K562 (cell line): Measurements from ENCODE around the gene NRG3. TPM values are rescaled to one million over a fixed set of nuclear protein-coding genes. Genes with fewer than 3 reads are reported as not detected.

Experiments used
- ATAC-seq: fragments of 200-7000 bp; cut with Tn5 transposase; 3 replicates; pipeline ENCODE4 v1.9.1; 2020; ENCODE audit warnings: moderate library complexity
- BruUV-seq: library from RNA; stranded (reverse); fragments of 400-500 nt; replicated peaks from 2 replicates; lab custom pipeline; 2021; lab: Mats Ljungman, UMichigan
- CTCF ChIA-PET: fragments of 300-600 bp; formaldehyde crosslinking; extraction: SDS; loops from one replicate; lab custom pipeline; 2021; ENCODE audit warnings: low intra/inter-chr PET ratio; lab: Yijun Ruan, JAX
- POLR2A ChIA-PET: fragments of 300-600, 350-650 bp; sonication (Branson Sonifier 250); formaldehyde crosslinking; extraction: SDS; loops from one replicate; lab custom pipeline; 2021; ENCODE audit warnings: antibody characterized with exemption, inconsistent platforms; lab: Yijun Ruan, JAX
- DNase-seq, 4 experiments: peaks; one replicate each; pipeline versions ENCODE4 v3.0.0 to v3.0.0-alpha.2; 2011 to 2018; ENCODE audit warnings: low spot score in 3 of 4, mixed read lengths in 3 of 4; ENCODE audit errors: extremely low read depth in 1 of 4
- FAIRE-seq: peaks from 2 replicates; lab custom pipeline; 2011; peaks lifted over from hg19 to GRCh38; lab: Jason Lieb, UNC
- H2AFZ ChIP-seq: 2 replicates; pipeline ENCODE4 v1.6.0; 2011; ENCODE audit warnings: low read depth, low read length, control low read depth, inconsistent platforms
- H3K27ac ChIP-seq: fragments of 200-600 bp; 3 replicates; pipeline ENCODE4 v1.8.0; 2011; ENCODE audit warnings: low read depth, mild to moderate bottlenecking, control low read depth, inconsistent platforms, low read length, moderate library complexity, mixed read lengths; ENCODE audit errors: extremely low read depth
- H3K27me3 ChIP-seq, 2 experiments: fragments of 300-600 bp in 1 of 2; 2 replicates in 1 of 2; 3 replicates in 1 of 2; pipeline versions ENCODE4 v1.6.0 to v1.8.0; 2011; ENCODE audit warnings: inconsistent platforms in 2 of 2, low read length in 2 of 2, mild to moderate bottlenecking in 1 of 2, mixed read lengths in 1 of 2, moderate library complexity in 1 of 2; ENCODE audit not compliant: control insufficient read depth in 2 of 2, insufficient read depth in 2 of 2
- H3K36me3 ChIP-seq: fragments of 300-600 bp; 3 replicates; pipeline ENCODE4 v1.8.0; 2011; ENCODE audit warnings: mild to moderate bottlenecking, low read length, inconsistent platforms; ENCODE audit not compliant: control insufficient read depth, insufficient read depth
- H3K4me1 ChIP-seq, 2 experiments: fragments of 200-600 bp in 1 of 2; replicated peaks in 1 of 2; 2 replicates in 1 of 2; 3 replicates in 1 of 2; pipeline versions ENCODE4 v1.5.1 to v1.8.0; 2011; ENCODE audit warnings: inconsistent platforms in 2 of 2, low read length in 2 of 2, mild to moderate bottlenecking in 1 of 2, mixed read lengths in 1 of 2, moderate library complexity in 1 of 2; ENCODE audit not compliant: control insufficient read depth in 2 of 2, insufficient read depth in 2 of 2
- H3K4me2 ChIP-seq: 2 replicates; pipeline ENCODE4 v1.6.1; 2011; ENCODE audit warnings: low read length, control low read depth, inconsistent platforms, mixed read lengths; ENCODE audit not compliant: insufficient read depth
- H3K4me3 ChIP-seq: fragments of 200-600 bp; sonication (generic), shearing (Covaris generic); 2 replicates; pipeline ENCODE4 v1.5.1; 2016; ENCODE audit warnings: control low read depth, inconsistent platforms
- H3K79me2 ChIP-seq: fragments of 200-600 bp; 3 replicates; pipeline ENCODE4 v1.8.0; 2011; ENCODE audit warnings: low read length, inconsistent platforms; ENCODE audit not compliant: control insufficient read depth, insufficient read depth
- H3K9ac ChIP-seq, 2 experiments: 2 replicates each; pipeline versions ENCODE4 v1.6.0 to v1.6.1; 2011; ENCODE audit warnings: low read depth in 2 of 2, low read length in 2 of 2, control low read depth in 1 of 2, inconsistent platforms in 1 of 2, mild to moderate bottlenecking in 1 of 2, mixed read lengths in 1 of 2; ENCODE audit not compliant: insufficient read depth in 1 of 2
- H3K9me1 ChIP-seq: one replicate; pipeline ENCODE4 v1.6.0; 2011; ENCODE audit warnings: inconsistent platforms, mild to moderate bottlenecking, low read length, moderate library complexity; ENCODE audit not compliant: control insufficient read depth, insufficient read depth
- H3K9me3 ChIP-seq: replicated peaks from 2 replicates; pipeline ENCODE4 v1.5.1; 2011; ENCODE audit warnings: low read depth, low read length, inconsistent platforms; ENCODE audit not compliant: control insufficient read depth, insufficient read depth
- H4K20me1 ChIP-seq: replicated peaks from 2 replicates; pipeline ENCODE4 v1.6.1; 2011; ENCODE audit warnings: low read length, inconsistent platforms, mixed read lengths; ENCODE audit not compliant: control insufficient read depth, insufficient read depth
- CEBPB ChIP-seq: fragments of 450-650 bp; IDR thresholded peaks from 2 replicates; pipeline ENCODE4 v1.6.1; 2016; ENCODE audit warnings: missing genetic modification characterization, missing compliant biosample characterization
- NR2F6 ChIP-seq: fragments of 450-650 bp; formaldehyde crosslinking; IDR thresholded peaks from 2 replicates; pipeline ENCODE4 v1.4.0; 2020; ENCODE audit warnings: mild to moderate bottlenecking
- RFX5 ChIP-seq: IDR thresholded peaks from 2 replicates; pipeline ENCODE4 v1.6.1; 2011; ENCODE audit warnings: low read depth, mild to moderate bottlenecking, improper control_type of control experiment, low read length
- SAP30 ChIP-seq: fragments of 200-600 bp; sonication (generic); IDR thresholded peaks from 2 replicates; pipeline ENCODE4 v1.6.1; 2012; ENCODE audit warnings: borderline replicate concordance, low read depth, mild to moderate bottlenecking, moderate library complexity, low read length, control low read depth, inconsistent platforms; ENCODE audit not compliant: insufficient read depth, poor library complexity, severe bottlenecking
- SMARCC2 ChIP-seq: fragments of 450-650 bp; IDR thresholded peaks from 2 replicates; pipeline ENCODE4 v1.6.1; 2017; ENCODE audit warnings: antibody characterized with exemption, moderate library complexity, mild to moderate bottlenecking, low read depth
- TSC22D4 ChIP-seq: fragments of 450-650 bp; IDR thresholded peaks from 2 replicates; pipeline ENCODE4 v1.6.1; 2016; ENCODE audit warnings: missing genetic modification characterization, missing biosample characterization, control low read depth
- ZNF324 ChIP-seq: fragments of 250-450 bp; sonication (Bioruptor Pico); IDR thresholded peaks from 2 replicates; pipeline ENCODE4 v1.4.0; 2020; ENCODE audit warnings: mild to moderate bottlenecking
- WGBS: fragments of 100-300 bp; shearing (Covaris generic); methylation state at CpG from one replicate; pipeline ENCODE4 v1.1.6; 2016; ENCODE audit warnings: low coverage, mixed read lengths; ENCODE audit not compliant: insufficient coverage; ENCODE audit errors: missing lambda C conversion rate; 5-methylcytosine and 5-hydroxymethylcytosine counted together
- in situ Hi-C: fragments of 300-500 bp; cut with MboI; formaldehyde crosslinking; loops from 4 replicates; pipeline ENCODE4 v1.15.0; 2018; ENCODE audit warnings: inconsistent platforms, mixed read lengths
- intact Hi-C: fragments of 100-400 bp; cut with micrococcal nuclease; formaldehyde crosslinking; loops from 2 replicates; pipeline ENCODE4 v1.14.2; 2022
- polyA plus RNA-seq, 8 experiments: library from polyadenylated mRNA; depleted of rRNA in 4 of 8; stranded (reverse) in 5 of 8; unstranded in 3 of 8; fragments of >200 nt; fragmentation: Nextera tagmentation in 2 of 8; fragmentation: Illumina TruSeq in 1 of 8; extraction: Ambion mirVana in 2 of 8; extraction: Trizol in 1 of 8; gene quantifications; 2 replicates each; pipeline versions ENCODE4 v1.2.1 to v1.2.3, GENCODE V29; 2011 to 2014; ENCODE audit warnings: inconsistent platforms in 1 of 8, missing spikeins in 1 of 8
- total RNA-seq, 7 experiments: library from RNA; depleted of rRNA in 6 of 7; stranded (reverse); fragments of >200 nt in 6 of 7; fragmentation: Illumina TruSeq in 2 of 7; extraction: Trizol in 2 of 7; gene quantifications; 2 replicates each; pipeline versions ENCODE4 v1.2.1 to v1.2.3, GENCODE V29; 2011 to 2021; ENCODE audit warnings: low replicate concordance in 1 of 7
- TF ChIP-seq, protein P1 (sequence below): fragments of 450-650 bp; conservative IDR thresholded peaks from 2 replicates; pipeline ENCODE4 v1.6.1; 2016; ENCODE audit warnings: missing genetic modification characterization, low read depth, mild to moderate bottlenecking, missing compliant biosample characterization, moderate library complexity
- TF ChIP-seq, protein P2 (sequence below), 2 experiments: IDR thresholded peaks; 2 replicates each; pipeline ENCODE4 v1.6.1; 2012; ENCODE audit warnings: improper control_type of control experiment in 2 of 2, low read depth in 2 of 2, low read length in 2 of 2, borderline replicate concordance in 1 of 2

Gene NRG3
- total and polyA plus RNA-seq, 9 of the 15 experiments (the other 6 are each of a cell fraction or from before 2014, with no cell fraction given), result not detected

DNA sequence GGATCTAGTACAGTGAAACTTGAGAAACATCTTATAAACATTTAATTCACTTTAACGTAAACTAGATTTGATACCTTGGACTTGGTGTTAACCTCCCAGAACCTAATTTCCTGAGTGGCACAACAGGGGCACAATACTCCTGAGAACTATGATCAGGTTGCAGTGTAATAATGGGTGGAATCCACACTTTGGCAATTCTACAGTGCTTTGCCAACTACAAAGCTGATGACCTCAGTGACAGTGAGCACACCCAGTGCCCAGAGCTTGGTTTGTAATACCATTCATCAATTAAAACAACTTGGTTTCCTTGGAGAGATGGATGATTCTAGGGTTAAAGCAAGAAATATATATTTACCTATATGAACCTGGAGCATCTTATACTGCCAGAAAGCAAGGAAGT lies 379.2 kb downstream of the NRG3 start:
- Histone ChIP-seq H3K9me1 (no peaks in the 10 kb centered on the region), H3K4me2 (no peak overlapping the region), H3K79me2 (no peaks in the 10 kb centered on the region), H2AFZ (no peak overlapping the region), H3K36me3 (no peaks in the 10 kb centered on the region)
- BruUV-seq, result no TSS peak
- POLR2A ChIA-PET, result no interaction called here
- intact Hi-C loops, result no loop called here
- no peak for FAIRE-seq
- TF ChIP-seq, protein P1, sequence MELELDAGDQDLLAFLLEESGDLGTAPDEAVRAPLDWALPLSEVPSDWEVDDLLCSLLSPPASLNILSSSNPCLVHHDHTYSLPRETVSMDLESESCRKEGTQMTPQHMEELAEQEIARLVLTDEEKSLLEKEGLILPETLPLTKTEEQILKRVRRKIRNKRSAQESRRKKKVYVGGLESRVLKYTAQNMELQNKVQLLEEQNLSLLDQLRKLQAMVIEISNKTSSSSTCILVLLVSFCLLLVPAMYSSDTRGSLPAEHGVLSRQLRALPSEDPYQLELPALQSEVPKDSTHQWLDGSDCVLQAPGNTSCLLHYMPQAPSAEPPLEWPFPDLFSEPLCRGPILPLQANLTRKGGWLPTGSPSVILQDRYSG, result no peak
- TF ChIP-seq SMARCC2 (no peak), TSC22D4 (tag) (no peak), NR2F6 (no peak), SAP30 (no peak), RFX5 (no peak), ZNF324 (CRISPR knock-in tag) (no peak), CEBPB (tag) (no peak)
- TF ChIP-seq, protein P2, sequence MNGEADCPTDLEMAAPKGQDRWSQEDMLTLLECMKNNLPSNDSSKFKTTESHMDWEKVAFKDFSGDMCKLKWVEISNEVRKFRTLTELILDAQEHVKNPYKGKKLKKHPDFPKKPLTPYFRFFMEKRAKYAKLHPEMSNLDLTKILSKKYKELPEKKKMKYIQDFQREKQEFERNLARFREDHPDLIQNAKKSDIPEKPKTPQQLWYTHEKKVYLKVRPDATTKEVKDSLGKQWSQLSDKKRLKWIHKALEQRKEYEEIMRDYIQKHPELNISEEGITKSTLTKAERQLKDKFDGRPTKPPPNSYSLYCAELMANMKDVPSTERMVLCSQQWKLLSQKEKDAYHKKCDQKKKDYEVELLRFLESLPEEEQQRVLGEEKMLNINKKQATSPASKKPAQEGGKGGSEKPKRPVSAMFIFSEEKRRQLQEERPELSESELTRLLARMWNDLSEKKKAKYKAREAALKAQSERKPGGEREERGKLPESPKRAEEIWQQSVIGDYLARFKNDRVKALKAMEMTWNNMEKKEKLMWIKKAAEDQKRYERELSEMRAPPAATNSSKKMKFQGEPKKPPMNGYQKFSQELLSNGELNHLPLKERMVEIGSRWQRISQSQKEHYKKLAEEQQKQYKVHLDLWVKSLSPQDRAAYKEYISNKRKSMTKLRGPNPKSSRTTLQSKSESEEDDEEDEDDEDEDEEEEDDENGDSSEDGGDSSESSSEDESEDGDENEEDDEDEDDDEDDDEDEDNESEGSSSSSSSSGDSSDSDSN (IDR thresholded peaks at IDR 0.05; ENCODE audit: borderline replicate concordance in 1 of 2, low read depth in 2 of 2, low read length in 2 of 2), result no peak
- TF ChIP-seq, all 486 proteins: peak for 0
- Histone ChIP-seq H3K4me1 (no peaks in the 10 kb centered on the region), H4K20me1 (no peaks in the 10 kb centered on the region), H3K27me3 (no peaks in the 10 kb centered on the region), H3K9ac (no peak overlapping the region), H3K4me3 (no peak overlapping the region), H3K9me3 (no peaks in the 10 kb centered on the region; the same call in 1 of the 2 replicates), H3K27ac (no peak overlapping the region)
- DNase-seq (no peak), ATAC-seq (no peak)
- in situ Hi-C loops, result no loop called here
- CTCF ChIA-PET, result no interaction called here
- whole genome bisulfite sequencing, result 0% methylated on average over 1 of the region's 1 CpG
